ENCODE measurements around the gene MAPKAPK2.
A peak's percentile ranks its signal among the peaks of the same experiment; 100 is the strongest.

GRCh38 chr1:206734499-206735142, 49.9 kb downstream of the MAPKAPK2 start:
- TF ChIP-seq CTCF (IDR thresholded peaks at IDR 0.05; ENCODE audit: poor library complexity, severe bottlenecking): peak; percentile 48
- peak; percentile 32 for TF ChIP-seq SMC3 (conservative IDR thresholded peaks at IDR 0.05; ENCODE audit: poor library complexity)
- TF ChIP-seq TAF1 (IDR thresholded peaks at IDR 0.05; ENCODE audit: low read depth): no peak
- no peak for TF ChIP-seq REST (IDR thresholded peaks at IDR 0.05; ENCODE audit: borderline replicate concordance)
- no peak for TF ChIP-seq POLR2AphosphoS5 (IDR thresholded peaks at IDR 0.05)
- no peak for TF ChIP-seq RAD21 (conservative IDR thresholded peaks at IDR 0.05)
